Measurements from ENCODE around the gene FAM180A.
"Not testable (repeated sequence)": the region's sequence is repeated elsewhere in the genome, so short reads cannot be mapped to it uniquely, and the experiment has no call there.

The FAM180A gene

DNA sequence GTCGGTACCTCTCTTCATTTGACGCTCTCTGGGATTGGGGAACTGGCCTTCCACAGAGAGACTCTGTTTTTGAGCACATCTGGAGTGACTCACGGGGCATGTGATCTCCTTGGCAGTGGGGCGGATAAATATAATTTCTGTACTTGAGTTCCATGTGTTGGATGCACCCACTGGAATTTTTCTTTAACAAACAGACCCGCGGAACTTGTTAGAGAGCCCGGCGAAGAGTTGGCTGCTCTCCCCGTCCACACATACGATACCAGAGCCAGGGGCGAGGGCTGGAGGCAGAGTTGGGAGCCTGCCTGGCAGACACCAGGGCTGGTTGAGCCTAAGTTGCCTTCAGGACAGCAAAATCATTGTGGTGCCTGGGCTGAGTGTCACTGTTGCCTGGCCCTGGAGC is at the start of gene FAM180A:
Gene FAM180A (minus strand): TSS at position 44 of the 400 bp plus-strand sequence. CDS start 233 bp downstream, outside the sequence.
- DNase-seq (ENCODE audit: extremely low read depth in 1 of 2, low read depth in 1 of 2) = no peak

DNA sequence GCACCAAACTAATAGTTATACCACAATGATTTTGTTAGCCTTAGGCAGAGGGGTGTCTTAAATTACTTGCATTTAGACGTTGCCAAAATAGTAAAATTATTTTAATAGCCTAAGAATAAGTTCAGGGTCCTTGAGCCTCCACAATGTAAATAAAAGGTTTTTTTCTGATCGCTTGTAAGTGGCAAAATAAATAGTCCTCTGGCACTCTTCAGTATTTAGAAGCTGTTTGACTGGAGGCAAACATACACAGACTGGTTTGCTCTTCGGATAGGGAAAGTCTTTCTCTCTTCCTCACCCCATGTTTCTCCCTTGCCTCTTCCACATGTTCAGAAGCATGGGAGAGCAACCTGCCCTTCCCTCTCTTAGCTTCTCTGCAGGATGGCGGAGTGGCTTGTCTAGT is 49.5 kb upstream of the FAM180A start:
- no peak for DNase-seq (ENCODE audit: extremely low read depth in 1 of 2, low read depth in 1 of 2)

DNA sequence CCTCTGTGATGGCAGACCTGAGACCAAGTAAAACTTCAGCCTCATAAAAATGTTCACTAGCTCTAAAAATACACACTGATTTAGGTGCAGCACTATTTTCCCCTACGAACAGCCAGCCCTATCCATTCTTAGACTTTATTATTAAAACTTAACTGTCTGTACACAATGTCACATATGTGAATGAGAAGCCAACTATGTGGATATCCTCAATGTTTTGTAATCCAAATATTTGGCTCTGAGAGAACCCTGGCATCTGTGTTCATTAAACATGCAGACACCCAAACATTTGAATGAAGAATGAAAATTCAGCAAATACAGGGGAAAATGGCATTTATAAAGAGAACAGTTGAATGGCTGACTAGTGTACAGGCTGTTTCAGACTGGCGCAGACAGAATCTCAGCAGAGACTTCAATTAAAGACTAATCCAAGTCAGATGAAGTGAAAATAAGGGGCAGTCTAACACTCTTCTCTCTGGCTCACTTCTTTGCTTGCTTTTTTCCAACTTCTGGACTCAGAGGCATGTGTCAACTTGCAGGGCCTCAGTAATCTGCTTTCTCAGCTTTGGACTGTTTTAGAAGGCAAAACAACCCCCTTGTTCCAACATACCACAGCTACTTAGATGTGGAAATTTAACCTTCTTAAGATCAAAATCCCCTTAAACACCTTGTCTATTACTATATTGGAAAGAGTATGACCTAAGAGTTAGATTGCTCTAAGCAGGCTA is 47.4 kb upstream of the FAM180A start:
- no peak for DNase-seq (ENCODE audit: extremely low read depth in 1 of 2, low read depth in 1 of 2)

DNA sequence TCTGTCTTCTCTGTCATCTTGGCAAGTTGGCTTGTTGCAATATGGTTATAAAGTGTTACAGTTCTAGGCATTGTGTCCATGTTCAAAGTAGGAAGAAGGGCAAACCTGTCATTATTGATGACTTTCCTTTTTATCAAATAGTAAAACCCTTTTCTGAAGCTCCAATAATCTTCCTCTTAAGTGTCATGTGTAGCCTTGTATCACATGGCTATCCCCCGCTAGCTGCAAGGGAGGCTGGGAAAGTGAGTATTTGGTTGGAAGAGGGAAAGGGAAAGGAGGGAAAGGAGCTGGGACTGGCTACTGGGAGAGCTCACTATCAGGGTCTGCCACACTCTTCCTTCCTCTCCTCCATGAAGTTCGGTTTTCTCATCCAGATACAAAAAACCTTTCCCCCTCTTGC is 45.2 kb upstream of the FAM180A start:
- no peak for DNase-seq (ENCODE audit: extremely low read depth in 1 of 2, low read depth in 1 of 2)

DNA sequence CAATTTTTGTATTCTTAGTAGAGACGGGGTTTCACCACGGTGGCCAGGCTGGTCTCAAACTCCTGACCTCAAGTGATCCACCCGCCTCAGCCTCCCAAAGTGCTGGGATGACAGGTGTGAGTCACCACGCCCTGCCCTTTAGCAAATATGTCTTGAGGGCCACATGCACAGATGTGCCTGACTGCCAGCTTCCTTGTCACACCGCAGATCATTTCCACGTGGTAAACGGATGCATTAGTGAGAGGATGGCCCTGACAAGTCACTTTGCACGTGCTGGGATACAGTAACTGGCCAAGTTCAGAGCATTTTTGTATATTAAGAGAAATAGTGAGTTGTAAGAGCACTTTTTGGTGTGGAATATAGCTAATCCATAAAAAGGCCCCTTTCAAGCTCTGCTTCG is 44.3 kb upstream of the FAM180A start:
- no peak for DNase-seq (ENCODE audit: extremely low read depth in 1 of 2, low read depth in 1 of 2)

DNA sequence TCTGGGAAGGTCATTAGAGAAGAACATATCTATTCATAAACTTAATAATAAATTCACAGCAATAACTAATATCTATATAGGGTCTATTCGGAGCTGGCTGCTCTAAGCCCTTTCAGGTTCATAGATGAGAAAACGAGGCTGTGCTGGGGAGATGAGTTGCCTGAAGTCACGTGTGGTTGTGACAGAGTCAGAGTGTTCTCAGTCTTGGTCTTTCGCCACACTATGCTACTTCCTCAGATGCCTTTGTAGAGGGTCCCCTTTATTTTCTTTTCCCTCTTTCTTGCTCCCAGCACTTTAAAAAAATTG is 43.7 kb upstream of the FAM180A start:
- DNase-seq (ENCODE audit: extremely low read depth in 1 of 2, low read depth in 1 of 2) = no peak

DNA sequence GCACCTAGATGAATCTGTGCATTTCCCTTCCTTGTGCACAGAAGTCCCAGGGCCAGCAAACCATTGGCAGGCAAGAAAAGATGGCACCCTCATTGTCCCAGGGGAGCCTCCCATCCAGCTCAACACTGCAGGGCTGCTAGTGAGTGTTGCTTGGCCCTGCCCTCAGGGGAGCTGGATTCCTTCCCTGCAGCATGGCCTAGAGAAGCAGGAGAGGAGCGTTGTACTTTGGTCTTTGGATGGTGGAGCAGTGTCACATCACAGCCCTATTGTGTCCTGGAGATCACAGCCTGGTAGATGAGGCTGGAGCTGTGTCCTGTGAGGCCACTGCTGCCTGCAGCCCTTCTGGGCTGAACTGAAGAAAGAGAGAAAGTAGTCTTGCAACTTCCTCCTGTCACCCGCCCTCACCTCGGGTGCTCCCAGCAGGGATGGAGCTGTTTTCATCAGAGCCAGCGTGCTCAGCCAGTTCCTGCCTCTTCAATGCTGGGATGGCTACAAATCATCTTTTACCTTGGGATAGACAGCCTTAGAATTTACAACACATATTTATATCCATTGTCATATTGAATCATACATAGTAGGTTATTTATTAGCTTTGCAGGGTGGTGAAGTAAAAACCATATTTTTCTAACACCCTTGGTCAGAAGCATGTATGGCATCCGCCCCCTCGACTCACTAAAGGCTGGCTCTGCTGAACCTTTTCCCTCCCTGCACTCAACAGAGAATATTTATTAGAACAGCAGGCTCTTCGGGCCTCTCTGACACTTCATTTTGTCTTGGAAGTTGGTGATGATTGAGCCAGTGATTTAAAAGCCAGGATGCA is 43.1 kb upstream of the FAM180A start:
- DNase-seq (ENCODE audit: extremely low read depth in 1 of 2, low read depth in 1 of 2) = no peak

DNA sequence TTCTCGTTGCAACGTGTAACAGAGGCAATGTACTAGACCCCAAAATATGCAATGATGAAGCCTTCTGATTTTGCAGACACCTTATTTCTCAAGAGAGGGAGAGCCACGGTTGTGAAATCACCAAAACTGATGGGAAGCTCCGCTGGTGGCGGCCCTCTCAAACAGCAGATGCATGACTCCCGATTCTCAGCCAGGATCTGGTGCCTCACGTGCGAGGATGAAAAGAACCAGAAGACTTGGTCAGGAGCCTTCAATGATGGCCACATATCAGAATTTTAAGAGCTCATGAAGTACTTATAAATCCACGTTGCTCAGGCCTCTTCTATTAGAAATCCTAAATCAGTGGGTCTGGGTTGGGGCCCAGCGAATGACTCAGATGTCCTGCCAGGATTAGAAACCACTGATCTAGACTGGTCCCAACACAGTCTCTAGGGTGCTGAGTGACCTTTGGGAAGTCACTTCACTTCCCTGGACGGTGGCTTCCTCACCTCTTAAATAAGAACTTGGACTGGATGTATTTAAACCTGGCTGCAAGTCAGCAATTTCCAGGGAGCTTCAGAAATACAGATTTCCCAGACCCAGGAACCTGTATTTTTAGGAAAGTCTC is 41.9 kb upstream of the FAM180A start:
- no peak for DNase-seq (ENCODE audit: extremely low read depth in 1 of 2, low read depth in 1 of 2)

DNA sequence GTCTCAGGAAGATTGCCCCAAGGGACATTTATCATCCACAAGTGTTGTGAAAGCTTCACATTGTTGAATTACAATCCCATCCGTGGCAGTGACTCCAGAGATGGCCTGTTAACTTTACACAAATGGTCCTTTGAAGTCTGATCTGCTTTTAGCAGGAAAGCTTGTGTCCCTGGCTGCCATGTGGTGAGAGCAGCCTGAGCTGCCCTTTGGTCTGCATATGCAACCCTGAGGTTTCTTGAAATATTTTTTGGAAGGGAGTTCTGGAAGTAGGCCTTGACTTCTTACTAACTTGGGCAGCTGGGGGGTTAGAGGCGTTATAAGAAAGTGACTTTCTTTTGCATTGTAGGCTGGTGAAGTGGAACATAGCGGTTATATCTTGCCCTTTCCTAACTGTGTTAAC is 41.3 kb upstream of the FAM180A start:
- DNase-seq (ENCODE audit: extremely low read depth in 1 of 2, low read depth in 1 of 2) = no peak

DNA sequence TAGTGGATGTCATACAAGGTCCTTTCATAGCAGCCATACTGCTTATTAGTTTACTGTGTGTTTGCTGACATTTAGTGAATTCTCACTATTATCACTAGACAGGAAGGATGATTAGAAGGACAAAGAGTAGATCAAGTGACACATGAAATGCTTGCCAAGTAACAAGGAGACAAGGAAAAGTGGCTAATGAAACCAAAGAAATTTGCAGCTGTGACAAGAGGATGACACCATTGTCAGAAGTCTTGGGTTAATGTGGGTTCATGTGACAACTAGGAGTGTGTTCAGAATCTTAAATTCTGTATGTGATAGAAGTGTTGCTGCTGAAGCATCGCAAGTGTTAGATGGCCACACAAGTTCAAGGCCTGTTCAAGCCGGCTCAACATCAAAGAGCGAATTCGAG is 40.8 kb upstream of the FAM180A start:
- DNase-seq (ENCODE audit: extremely low read depth in 1 of 2, low read depth in 1 of 2) = no peak

DNA sequence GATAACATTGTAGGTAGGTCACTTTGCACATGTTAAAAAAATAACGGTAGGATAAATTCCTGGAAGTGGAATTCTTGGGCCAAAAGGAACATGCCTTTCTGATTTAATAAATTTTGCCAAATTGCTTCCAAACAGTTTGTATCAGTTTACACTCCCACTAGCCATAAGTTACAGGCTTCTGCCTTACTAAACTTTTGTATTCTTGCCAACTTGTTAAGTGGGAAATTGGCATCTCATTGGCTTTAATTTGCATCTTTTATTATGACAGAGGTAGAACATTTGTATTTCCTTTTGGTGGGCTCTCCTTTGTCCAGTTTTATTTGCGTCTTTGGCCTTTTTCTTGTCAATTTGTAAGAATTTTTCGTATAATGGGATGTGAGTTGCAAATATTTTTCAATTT is 38.3 kb upstream of the FAM180A start:
- DNase-seq (ENCODE audit: extremely low read depth in 1 of 2, low read depth in 1 of 2) = no peak

DNA sequence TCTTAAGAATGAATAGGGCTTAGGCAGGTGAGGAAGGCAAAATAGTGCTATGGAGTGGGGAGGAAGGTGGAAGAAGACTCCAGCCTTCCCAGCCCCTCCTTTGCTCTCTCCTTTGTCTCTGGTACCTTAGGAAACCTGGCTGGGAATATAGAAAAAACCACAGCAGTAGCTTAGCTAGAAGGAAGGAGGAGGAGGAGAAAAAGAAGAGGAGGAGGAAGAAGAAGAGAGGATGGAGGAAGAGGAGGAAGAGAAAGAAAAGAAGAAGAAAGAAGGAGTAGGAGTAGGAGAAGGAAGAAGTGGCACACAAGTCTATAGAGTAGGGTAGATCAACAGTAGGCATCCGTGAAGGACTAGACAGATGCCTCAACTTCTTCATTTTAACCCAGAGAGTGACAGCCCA is 36.5 kb upstream of the FAM180A start:
- DNase-seq (ENCODE audit: extremely low read depth in 1 of 2, low read depth in 1 of 2) = no peak

DNA sequence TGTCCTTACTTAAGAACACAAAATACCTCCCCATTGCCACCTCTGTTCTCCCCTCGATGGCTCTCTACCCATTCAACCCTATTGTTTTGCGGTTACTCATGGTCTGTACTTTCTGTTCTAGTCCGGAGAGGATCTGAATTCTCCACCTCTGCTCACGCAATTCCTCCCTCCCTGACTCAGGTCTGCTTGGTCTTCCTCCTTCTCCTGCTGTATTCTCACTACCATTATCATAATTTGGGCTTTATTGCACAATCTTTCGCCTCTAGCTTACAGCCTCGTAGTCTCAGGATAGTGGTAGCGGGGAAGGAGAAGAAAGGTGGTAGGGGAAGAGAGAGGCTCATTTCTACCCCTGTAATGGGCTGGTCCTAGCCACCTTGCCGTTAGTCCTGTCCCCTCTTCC is 35.4 kb upstream of the FAM180A start:
- DNase-seq (ENCODE audit: extremely low read depth in 1 of 2, low read depth in 1 of 2) = no peak

DNA sequence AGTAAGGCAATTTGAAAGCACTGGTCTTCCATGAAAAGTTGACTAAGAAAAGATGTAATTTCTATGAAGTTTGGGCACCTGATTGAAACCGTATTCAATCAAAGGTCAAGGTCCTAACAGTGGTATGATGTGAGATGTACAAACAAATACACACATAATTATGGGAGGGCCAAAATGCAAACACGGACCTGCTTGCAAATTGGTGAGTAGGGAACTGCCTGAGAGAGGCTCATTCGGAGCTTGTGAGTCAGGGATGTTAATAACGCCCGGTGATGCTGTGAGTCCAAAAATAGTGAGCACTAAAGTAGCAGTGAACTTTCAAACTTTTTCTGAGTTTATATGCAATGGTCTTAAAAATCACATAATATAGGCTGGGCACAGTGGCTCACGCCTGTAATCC is 34.2 kb upstream of the FAM180A start:
- no peak for DNase-seq (ENCODE audit: extremely low read depth in 1 of 2, low read depth in 1 of 2)

DNA sequence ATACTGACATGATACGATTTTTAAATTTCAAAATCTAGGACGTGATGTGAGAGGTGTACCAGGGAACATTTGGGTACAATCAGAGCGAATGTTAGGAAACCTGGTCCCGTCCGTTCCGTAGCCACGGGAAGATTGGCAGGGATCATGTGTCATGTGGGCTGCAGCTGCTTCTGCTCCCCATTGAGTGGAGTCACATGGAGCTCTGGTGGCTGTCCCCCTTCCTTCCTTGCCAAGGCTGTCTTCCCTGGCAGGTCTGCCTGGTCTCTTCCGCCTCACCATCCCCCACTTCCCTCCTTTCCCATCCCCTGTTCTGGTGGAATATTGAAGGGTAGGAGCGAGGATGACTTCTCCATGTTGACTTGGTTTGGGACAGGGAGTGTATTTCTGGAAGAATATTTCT is 33.8 kb upstream of the FAM180A start:
- DNase-seq (ENCODE audit: extremely low read depth in 1 of 2, low read depth in 1 of 2) = no peak

DNA sequence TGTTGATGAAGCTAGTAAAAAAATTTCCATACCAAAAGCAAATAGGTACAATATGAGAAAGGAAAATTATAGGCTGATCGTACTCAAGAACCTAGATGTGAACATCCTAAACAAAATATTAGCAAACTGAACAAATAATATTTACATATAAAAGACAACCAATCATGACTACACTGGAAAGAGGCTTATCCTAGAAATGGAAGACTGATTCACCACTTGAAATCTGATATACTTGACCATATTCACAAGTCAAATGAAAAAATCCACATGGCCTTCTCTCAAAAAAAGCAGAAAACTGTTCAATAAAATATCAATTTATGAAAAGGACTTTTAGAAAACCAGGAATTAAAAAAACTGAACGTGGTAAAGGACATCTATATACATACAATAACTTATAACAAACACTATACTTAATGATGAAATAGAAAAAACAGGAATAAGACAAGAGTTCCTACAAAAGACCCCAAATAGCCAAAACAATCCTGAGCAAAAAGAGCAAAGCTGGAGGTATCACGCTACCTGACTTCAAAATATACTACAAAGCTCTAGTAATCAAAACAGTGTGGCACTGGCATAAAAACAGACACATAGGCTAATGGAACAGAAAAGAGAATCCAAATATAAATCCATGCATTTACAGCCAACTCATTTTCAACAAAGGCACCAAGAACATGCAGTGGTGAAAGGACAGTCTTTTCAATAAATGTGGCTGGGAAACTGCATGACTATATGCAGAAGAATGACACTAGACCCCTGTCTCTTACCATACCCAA is 29.2 kb upstream of the FAM180A start:
- DNase-seq (ENCODE audit: extremely low read depth in 1 of 2, low read depth in 1 of 2) = no peak

DNA sequence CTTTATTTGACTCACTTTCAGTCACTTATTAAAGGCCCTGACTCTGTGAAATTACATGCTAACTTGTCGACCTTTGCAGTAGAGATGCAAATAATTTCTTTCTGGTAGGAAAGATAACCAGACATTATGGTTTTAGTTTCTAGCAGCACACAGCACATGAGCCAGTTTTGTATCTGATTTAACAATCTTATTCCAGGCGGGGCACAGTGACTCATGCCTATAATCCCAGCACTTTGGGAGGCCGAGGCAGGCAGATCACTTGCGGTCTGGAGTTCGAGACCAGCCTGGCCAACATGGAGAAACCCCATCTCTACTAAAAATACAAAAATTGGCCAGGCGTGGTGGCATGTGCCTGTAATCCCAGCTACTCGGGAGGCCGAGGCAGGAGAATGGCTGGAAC is 27.3 kb upstream of the FAM180A start:
- DNase-seq (ENCODE audit: extremely low read depth in 1 of 2, low read depth in 1 of 2) = not testable (repeated sequence)

DNA sequence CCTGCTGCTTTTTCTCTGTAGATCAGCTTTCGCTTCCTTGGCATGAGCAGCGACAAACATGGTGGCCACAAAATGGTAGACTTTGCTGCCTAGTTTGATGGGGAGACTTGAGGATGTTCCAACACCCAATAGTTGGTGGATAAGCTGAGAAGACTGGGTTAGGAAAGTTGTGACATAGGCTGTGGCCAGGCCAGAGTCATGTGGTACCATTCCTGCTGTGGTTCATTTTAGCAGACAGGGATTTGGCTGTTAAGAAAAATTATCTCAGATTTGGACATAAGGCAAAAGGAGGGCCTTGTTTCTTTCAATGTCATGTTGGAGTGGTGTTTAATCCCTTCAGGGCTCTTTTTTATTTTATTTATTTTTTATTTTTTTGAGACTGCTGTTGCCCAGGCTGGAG is 26.6 kb upstream of the FAM180A start:
- DNase-seq (ENCODE audit: extremely low read depth in 1 of 2, low read depth in 1 of 2) = no peak

DNA sequence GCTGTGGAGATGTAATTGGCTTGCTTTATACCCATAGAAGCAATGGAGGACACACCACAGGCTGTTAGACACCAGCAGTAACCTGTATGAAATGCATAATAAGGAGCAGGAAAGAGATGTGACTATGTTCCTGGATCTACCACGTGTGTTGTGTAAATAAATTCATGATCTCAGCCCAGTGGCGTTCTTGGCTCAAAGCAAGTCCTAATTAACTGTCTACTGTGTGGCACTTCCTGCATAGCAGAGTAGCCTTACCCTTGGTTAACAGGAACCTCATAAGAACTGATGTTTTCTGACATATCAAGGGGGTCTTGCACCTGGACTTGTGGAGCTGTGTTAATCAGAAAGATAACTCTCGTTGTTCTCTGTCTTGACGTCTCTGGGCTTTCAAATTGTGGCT is 25.7 kb upstream of the FAM180A start:
- DNase-seq (ENCODE audit: extremely low read depth in 1 of 2, low read depth in 1 of 2) = no peak

DNA sequence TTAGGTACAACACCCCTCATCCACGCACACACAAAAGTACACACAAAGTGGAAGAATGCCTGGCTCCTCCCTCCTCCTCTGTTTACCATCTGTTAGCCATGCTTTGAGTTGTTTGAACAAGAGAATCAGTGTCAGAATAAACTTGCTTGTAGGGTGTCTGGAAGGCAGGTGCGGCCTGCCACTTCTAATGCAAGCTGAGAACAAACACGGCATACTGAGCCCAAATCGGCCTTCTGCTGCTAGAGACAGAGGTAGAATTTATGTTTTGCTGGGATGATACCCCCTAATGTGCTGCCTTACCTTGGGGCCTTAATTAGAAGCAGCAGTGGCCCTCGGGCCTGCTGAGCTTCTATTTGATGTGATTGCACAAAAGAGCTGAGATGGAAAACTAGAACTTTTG is 24.9 kb upstream of the FAM180A start:
- DNase-seq (ENCODE audit: extremely low read depth in 1 of 2, low read depth in 1 of 2) = no peak

DNA sequence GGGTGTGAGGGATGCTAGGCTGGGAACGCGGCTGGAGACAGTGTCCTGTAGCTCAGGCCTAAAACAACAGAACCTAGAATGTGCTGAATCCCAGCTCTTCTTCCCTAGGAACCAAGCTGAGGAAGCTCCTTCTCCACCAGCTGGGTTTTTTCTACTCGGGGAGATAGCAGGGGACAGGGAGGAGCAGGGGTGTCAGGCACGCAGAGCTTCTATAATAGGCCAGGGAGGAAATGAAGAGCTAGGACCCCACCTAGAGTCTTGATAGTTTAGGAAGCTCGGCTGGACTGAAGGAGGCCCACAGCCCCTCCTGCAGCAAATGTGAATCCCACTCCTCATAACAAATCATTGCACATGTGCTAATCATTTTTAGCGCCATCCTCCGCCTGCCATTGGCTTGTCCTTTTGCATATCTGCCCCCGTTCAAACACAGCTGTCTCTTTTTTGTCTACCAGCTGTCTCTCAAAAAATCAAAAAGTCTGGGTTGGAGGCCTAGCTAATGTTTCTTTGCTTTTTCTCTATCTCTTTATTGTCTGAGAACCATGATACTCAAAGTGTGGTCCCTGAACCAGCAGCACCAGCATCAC is 24.1 kb upstream of the FAM180A start:
- DNase-seq (ENCODE audit: extremely low read depth in 1 of 2, low read depth in 1 of 2) = no peak
